Mucosa of rectum (tissue), 2 donors: ENCODE data around the gene GRID2.

Source experiments
- H3K27ac ChIP-seq, 2 donors: one replicate each; pipeline ENCODE4 v1.7.0; 2013; ENCODE audit warnings: inconsistent platforms in 2 of 2, low read depth in 2 of 2, low read length in 2 of 2
- H3K27me3 ChIP-seq, 2 donors: one replicate each; pipeline ENCODE4 v1.7.0; 2013; ENCODE audit warnings: low read length in 2 of 2; ENCODE audit not compliant: control insufficient read depth in 2 of 2, insufficient read depth in 2 of 2
- H3K36me3 ChIP-seq, 2 donors: one replicate each; pipeline ENCODE4 v1.7.0; 2013; ENCODE audit warnings: low read length in 2 of 2; ENCODE audit not compliant: control insufficient read depth in 2 of 2, insufficient read depth in 2 of 2
- H3K4me1 ChIP-seq, 2 donors: one replicate each; pipeline ENCODE4 v1.7.0; 2013; ENCODE audit warnings: low read length in 2 of 2, mild to moderate bottlenecking in 1 of 2; ENCODE audit not compliant: control insufficient read depth in 2 of 2, insufficient read depth in 2 of 2
- H3K4me3 ChIP-seq, 2 donors: one replicate each; pipeline ENCODE4 v1.7.0; 2013; ENCODE audit warnings: low read length in 2 of 2
- H3K9ac ChIP-seq, 2 donors: one replicate each; pipeline ENCODE4 v1.7.0; 2013; ENCODE audit warnings: low read length in 2 of 2, low read depth in 1 of 2, mild to moderate bottlenecking in 1 of 2
- H3K9me3 ChIP-seq, 2 donors: one replicate each; pipeline ENCODE4 v1.7.0; 2013; ENCODE audit warnings: low read length in 2 of 2; ENCODE audit not compliant: control insufficient read depth in 2 of 2
- donor health status: healthy.
- donor health status: Normal muscosa, but diverticular disease.

Gene GRID2

DNA sequence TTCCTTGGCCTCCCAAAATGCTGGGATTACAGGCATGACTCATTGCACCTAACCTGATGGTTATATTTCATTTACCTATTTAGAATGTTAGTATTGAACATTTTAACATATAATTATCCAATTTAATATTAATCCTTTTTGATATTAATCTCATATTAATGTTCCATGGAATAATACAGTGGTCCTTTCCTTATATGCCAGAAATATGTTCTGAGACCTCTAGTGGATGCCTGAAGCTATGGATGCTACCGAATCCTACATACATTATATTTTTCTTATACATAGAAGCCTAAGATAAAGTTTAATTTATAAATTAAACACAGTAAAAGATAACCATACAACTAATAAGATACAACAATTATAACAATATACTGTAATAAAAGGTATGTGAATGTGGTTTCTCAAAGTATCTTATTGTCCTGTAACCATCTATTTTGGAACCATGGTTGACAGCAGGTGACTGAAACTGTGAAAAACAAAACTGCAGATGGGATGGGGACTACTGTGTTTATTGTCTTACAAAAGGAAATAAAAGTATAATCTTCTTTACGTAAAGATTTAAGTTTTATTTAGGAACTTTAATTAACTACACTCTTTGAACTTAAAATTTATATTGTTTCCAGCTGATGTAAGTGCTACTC, 431.4 kb downstream of the GRID2 start:
- Histone ChIP-seq H3K4me3 (no peak overlapping the region), H3K9me3 (no peaks in the 10 kb centered on the region), H3K4me1 (no peaks in the 10 kb centered on the region)

DNA sequence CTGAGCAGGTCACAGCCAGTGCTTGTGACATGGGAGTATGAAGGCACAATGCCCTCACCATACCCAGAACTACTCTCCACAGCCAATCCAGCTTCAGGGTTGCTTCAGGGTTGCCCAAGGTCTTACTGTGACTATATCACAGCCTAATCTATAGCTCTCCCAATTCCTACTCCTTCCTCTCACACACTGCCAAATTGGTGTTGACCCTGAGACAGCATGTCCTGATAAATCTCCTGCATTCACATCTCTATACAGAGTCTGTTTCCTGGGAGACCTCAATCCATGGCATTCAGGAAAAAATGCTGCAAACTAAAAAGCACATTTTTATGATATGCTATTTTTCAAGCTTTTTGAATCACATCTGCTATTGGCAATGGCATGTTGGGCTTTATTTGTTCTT, 456.7 kb downstream of the GRID2 start:
- Histone ChIP-seq H3K9me3 (no peaks in the 10 kb centered on the region), H3K27ac (no peak overlapping the region), H3K4me1 (no peaks in the 10 kb centered on the region), H3K9ac (no peak overlapping the region), H3K36me3 (no peaks in the 10 kb centered on the region), H3K27me3 (no peaks in the 10 kb centered on the region), H3K4me3 (no peak overlapping the region)

More for the DNA sequence above, 431.4 kb downstream of the GRID2 start:
- Histone ChIP-seq H3K27me3 (no peaks in the 10 kb centered on the region), H3K27ac (no peak overlapping the region), H3K9ac (no peak overlapping the region), H3K36me3 (no peaks in the 10 kb centered on the region)

DNA sequence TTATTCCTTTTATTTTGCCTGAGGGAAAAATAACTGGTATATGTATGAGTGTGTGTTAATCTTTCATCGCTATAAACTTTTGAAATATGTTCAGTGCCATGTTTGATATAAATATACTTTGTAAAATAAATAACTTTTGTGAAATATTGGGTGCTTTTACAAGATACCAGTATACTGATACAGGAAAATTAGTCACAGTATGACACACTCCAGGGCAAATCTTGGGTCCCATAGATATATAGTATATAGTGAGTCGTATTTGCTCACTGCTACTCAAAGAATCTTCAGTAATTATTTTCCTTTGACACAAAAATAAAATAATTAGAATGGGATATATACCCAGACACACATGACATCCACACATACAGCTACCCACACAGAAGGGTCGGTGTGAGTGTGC, 472.3 kb downstream of the GRID2 start:
- no peak overlapping the region for H3K9ac ChIP-seq
- H3K27ac ChIP-seq = no peak overlapping the region
- H3K9me3 ChIP-seq = no peaks in the 10 kb centered on the region
- no peak overlapping the region for H3K4me3 ChIP-seq
- no peaks in the 10 kb centered on the region for H3K4me1 ChIP-seq
- no peaks in the 10 kb centered on the region for H3K36me3 ChIP-seq
- H3K27me3 ChIP-seq = no peaks in the 10 kb centered on the region

DNA sequence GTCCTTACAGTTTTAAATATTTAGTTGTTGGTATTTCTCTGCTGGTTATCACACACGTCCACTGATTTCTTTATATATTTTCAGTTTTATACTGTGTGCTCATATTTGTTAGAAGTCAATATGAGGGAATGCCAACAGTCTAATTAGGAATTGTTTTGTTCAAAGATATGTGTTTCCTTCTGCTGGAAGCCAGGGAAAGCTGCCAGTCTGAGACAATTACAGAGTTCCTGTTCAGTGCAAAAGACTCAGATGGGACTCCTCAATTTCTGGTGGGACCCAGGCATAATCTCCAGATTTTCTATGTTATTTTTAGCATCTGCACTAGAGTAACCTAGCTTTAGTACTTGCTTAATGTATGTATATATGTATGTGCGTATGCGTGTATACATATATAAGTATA, 486.0 kb downstream of the GRID2 start:
- Histone ChIP-seq H3K4me3 (no peak overlapping the region), H3K27ac (no peak overlapping the region), H3K9ac (no peak overlapping the region), H3K27me3 (no peaks in the 10 kb centered on the region), H3K36me3 (no peaks in the 10 kb centered on the region), H3K4me1 (no peaks in the 10 kb centered on the region), H3K9me3 (no peaks in the 10 kb centered on the region)

DNA sequence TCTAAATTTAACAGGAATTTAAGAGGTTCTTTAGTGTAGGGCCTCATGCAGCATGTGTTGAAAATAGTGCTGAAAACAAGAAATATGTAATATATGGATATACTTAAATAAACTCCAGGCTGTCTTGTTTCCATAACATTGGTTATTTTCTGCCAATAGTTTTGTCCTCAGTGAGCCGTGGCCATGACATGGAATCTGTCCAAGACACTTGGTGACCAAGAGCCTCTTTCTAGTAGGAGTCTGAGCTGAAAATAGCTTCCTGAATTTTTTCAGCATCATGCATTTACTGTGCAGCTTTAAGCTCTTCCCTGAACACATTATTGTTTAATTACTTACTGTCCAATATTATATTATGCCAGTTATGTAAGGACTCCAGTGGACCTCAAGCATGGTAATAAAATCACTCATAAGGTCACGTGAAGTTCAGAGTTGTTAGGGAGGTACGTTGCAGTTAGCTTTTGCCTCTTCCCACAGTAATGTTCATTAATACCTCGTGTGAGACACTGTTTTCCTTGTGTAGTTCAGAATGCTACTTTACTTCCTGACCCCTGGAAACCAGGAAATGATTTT, 488.2 kb downstream of the GRID2 start:
- no peaks in the 10 kb centered on the region for H3K9me3 ChIP-seq
- no peaks in the 10 kb centered on the region for H3K27me3 ChIP-seq
- H3K36me3 ChIP-seq = no peaks in the 10 kb centered on the region
- no peak overlapping the region for H3K9ac ChIP-seq
- H3K4me3 ChIP-seq = no peak overlapping the region
- no peaks in the 10 kb centered on the region for H3K4me1 ChIP-seq
- no peak overlapping the region for H3K27ac ChIP-seq

DNA sequence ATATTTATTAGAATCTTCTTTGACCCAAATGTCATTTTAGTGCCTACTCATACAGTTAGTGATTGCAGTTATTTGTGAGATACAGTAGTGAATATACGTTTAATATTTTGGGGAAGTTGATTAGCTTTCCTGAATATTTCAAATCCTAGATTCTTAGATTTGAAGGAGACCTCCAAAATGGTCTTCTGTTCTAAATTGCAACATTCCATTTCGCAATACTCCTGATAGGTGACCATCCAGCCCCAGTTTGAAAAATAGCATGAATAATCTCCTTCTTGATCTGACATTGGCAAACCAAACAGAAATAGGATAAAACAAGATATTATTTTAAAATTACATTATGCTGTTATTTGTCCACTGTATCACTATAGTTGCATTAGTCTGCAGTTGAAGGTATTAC, 505.6 kb downstream of the GRID2 start:
- no peak overlapping the region for H3K4me3 ChIP-seq
- no peaks in the 10 kb centered on the region for H3K9me3 ChIP-seq
- no peak overlapping the region for H3K27ac ChIP-seq
- H3K27me3 ChIP-seq = no peaks in the 10 kb centered on the region
- H3K4me1 ChIP-seq = no peaks in the 10 kb centered on the region
- H3K36me3 ChIP-seq = no peaks in the 10 kb centered on the region
- no peak overlapping the region for H3K9ac ChIP-seq

DNA sequence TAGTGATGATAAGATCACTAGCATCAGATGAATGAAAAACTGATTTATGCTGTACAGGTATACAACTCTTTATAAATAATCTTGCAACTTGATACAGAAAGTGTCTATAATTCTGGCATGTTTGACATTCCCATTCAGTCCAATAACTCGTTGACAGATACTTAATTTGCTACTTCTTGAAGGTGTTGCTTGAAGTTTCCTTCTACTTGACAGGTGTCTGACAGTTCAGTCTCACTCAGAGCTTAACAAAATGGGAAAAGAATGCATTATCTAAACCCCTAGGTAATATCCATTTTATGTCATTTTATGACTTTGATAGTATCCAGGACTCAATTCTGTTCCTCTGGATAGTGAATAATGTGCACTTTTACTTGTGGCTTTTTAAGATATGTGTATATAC, 508.9 kb downstream of the GRID2 start:
- no peaks in the 10 kb centered on the region for H3K36me3 ChIP-seq
- H3K27me3 ChIP-seq = no peaks in the 10 kb centered on the region
- no peak overlapping the region for H3K27ac ChIP-seq
- H3K4me3 ChIP-seq = no peak overlapping the region
- no peak overlapping the region for H3K9ac ChIP-seq
- no peaks in the 10 kb centered on the region for H3K9me3 ChIP-seq
- H3K4me1 ChIP-seq = no peaks in the 10 kb centered on the region

DNA sequence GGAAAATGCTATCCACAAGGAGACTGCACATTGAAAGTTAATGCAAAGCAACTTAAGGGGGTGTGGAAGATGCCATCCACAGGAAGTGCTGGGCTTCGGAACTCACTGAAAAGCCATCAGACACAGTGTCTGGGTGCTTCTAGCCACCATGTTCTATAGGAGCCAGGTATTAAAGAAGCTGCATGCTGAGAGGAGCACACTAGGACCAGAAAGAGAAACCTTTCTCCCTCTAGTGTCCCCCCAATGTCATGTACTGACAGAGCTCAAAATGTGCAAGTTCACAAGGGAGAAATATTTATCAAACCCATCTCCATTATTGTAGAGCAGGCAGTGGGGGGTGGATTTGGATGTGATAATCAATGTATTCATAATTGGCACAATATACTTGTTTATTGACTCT, 510.9 kb downstream of the GRID2 start:
- H3K4me3 ChIP-seq = no peak overlapping the region
- no peaks in the 10 kb centered on the region for H3K4me1 ChIP-seq
- no peak overlapping the region for H3K27ac ChIP-seq
- no peaks in the 10 kb centered on the region for H3K9me3 ChIP-seq
- no peaks in the 10 kb centered on the region for H3K36me3 ChIP-seq
- no peak overlapping the region for H3K9ac ChIP-seq
- no peaks in the 10 kb centered on the region for H3K27me3 ChIP-seq

DNA sequence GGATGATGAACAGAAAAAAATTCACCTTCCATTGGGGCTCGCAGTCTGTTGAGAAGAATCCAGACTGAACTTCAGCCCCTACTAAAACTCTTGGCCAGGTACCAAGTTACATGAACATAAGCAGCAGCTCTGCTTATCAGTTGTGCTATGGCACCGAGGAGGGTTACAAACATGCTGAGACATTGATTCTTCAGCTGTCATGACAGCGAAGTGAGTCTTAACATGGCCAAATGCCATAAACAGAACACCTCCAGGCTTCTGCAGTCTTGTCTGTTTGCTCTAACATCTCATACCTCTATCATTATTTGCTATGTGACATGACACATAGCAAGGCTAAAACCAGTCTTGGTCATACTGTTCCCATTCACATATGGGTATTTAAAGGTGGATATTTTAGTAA, 521.5 kb downstream of the GRID2 start:
- Histone ChIP-seq H3K36me3 (no peaks in the 10 kb centered on the region), H3K27ac (no peak overlapping the region), H3K4me1 (no peaks in the 10 kb centered on the region), H3K9me3 (no peaks in the 10 kb centered on the region), H3K4me3 (no peak overlapping the region), H3K27me3 (no peaks in the 10 kb centered on the region), H3K9ac (no peak overlapping the region)

DNA sequence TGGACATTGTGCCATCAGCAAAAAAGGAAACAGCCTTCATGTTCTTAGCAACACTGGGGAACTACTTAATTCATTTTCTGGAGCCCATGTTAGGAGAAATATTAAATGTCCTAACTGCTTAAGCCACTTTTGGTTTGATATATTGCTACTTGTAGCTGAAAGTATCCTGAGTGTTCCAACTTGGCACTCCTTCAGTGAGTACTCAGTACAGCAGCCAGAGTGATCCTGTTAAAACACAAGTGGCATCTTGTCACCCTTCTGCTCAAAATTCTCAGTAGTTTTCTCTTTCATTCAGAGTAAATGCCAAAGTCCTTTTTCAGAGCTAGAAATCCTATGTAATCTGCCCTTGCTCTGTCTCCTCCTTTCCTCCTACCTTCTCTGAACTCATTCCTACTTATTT, 522.0 kb downstream of the GRID2 start:
- no peak overlapping the region for H3K4me3 ChIP-seq
- no peaks in the 10 kb centered on the region for H3K27me3 ChIP-seq
- no peak overlapping the region for H3K9ac ChIP-seq
- H3K9me3 ChIP-seq = no peaks in the 10 kb centered on the region
- H3K36me3 ChIP-seq = no peaks in the 10 kb centered on the region
- H3K27ac ChIP-seq = no peak overlapping the region
- H3K4me1 ChIP-seq = no peaks in the 10 kb centered on the region
